Activated naive CD8-positive, alpha-beta T cell treated with anti-CD3 and anti-CD28 coated beads, Interleukin-2, amount 50 U/mL, for 16 hours (primary cell): ENCODE measurements around the gene COBLL1.

Experiments
- DNase-seq: peaks from one replicate; pipeline ENCODE4 v3.0.0-alpha.2; 2020; ENCODE audit warnings: low read depth, low spot score

COBLL1 gene

GRCh38 chr2:164681009-164681408, 160.6 kb downstream of the COBLL1 start:
- DNase-seq = no peak

- no peak for DNase-seq
Measured at GRCh38 chr2:164678631-164679149, 162.9 kb downstream of the COBLL1 start.

- DNase-seq = no peak
Measured at GRCh38 chr2:164677733-164678132, 163.9 kb downstream of the COBLL1 start.

GRCh38 chr2:164677271-164677670, 164.4 kb downstream of the COBLL1 start:
- no peak for DNase-seq

GRCh38 chr2:164675687-164676086, 165.9 kb downstream of the COBLL1 start:
- no peak for DNase-seq

GRCh38 chr2:164675027-164675426, 166.6 kb downstream of the COBLL1 start:
- no peak for DNase-seq

- DNase-seq = no peak
Measured at GRCh38 chr2:164671664-164672396, 169.8 kb downstream of the COBLL1 start.

GRCh38 chr2:164669291-164669690, 172.3 kb downstream of the COBLL1 start:
- no peak for DNase-seq

- no peak for DNase-seq
Measured at GRCh38 chr2:164667566-164667965, 174.1 kb downstream of the COBLL1 start.

GRCh38 chr2:164664070-164664469, 177.6 kb downstream of the COBLL1 start:
- no peak for DNase-seq

GRCh38 chr2:164662868-164663631, 178.6 kb downstream of the COBLL1 start:
- DNase-seq = no peak

- DNase-seq = no peak
Measured at GRCh38 chr2:164662066-164662465, 179.6 kb downstream of the COBLL1 start.

GRCh38 chr2:164661349-164661748, 180.3 kb downstream of the COBLL1 start:
- DNase-seq = no peak

- DNase-seq = no peak
Measured at GRCh38 chr2:164657129-164657528, 184.5 kb downstream of the COBLL1 start.

- DNase-seq = no peak
Measured at GRCh38 chr2:164655750-164656149, 185.9 kb downstream of the COBLL1 start.

GRCh38 chr2:164655336-164655735, 186.3 kb downstream of the COBLL1 start:
- no peak for DNase-seq

GRCh38 chr2:164651361-164651760, 190.3 kb downstream of the COBLL1 start:
- DNase-seq = no peak

- no peak for DNase-seq
Measured at GRCh38 chr2:164644036-164644700, 197.5 kb downstream of the COBLL1 start.

- DNase-seq = no peak
Measured at GRCh38 chr2:164642946-164643555, 198.6 kb downstream of the COBLL1 start.

GRCh38 chr2:164642268-164642667, 199.4 kb downstream of the COBLL1 start:
- DNase-seq = no peak
